Measurements from ENCODE around the gene POLE.

The POLE gene, protein sequence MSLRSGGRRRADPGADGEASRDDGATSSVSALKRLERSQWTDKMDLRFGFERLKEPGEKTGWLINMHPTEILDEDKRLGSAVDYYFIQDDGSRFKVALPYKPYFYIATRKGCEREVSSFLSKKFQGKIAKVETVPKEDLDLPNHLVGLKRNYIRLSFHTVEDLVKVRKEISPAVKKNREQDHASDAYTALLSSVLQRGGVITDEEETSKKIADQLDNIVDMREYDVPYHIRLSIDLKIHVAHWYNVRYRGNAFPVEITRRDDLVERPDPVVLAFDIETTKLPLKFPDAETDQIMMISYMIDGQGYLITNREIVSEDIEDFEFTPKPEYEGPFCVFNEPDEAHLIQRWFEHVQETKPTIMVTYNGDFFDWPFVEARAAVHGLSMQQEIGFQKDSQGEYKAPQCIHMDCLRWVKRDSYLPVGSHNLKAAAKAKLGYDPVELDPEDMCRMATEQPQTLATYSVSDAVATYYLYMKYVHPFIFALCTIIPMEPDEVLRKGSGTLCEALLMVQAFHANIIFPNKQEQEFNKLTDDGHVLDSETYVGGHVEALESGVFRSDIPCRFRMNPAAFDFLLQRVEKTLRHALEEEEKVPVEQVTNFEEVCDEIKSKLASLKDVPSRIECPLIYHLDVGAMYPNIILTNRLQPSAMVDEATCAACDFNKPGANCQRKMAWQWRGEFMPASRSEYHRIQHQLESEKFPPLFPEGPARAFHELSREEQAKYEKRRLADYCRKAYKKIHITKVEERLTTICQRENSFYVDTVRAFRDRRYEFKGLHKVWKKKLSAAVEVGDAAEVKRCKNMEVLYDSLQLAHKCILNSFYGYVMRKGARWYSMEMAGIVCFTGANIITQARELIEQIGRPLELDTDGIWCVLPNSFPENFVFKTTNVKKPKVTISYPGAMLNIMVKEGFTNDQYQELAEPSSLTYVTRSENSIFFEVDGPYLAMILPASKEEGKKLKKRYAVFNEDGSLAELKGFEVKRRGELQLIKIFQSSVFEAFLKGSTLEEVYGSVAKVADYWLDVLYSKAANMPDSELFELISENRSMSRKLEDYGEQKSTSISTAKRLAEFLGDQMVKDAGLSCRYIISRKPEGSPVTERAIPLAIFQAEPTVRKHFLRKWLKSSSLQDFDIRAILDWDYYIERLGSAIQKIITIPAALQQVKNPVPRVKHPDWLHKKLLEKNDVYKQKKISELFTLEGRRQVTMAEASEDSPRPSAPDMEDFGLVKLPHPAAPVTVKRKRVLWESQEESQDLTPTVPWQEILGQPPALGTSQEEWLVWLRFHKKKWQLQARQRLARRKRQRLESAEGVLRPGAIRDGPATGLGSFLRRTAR (N-terminal part only)

DNA sequence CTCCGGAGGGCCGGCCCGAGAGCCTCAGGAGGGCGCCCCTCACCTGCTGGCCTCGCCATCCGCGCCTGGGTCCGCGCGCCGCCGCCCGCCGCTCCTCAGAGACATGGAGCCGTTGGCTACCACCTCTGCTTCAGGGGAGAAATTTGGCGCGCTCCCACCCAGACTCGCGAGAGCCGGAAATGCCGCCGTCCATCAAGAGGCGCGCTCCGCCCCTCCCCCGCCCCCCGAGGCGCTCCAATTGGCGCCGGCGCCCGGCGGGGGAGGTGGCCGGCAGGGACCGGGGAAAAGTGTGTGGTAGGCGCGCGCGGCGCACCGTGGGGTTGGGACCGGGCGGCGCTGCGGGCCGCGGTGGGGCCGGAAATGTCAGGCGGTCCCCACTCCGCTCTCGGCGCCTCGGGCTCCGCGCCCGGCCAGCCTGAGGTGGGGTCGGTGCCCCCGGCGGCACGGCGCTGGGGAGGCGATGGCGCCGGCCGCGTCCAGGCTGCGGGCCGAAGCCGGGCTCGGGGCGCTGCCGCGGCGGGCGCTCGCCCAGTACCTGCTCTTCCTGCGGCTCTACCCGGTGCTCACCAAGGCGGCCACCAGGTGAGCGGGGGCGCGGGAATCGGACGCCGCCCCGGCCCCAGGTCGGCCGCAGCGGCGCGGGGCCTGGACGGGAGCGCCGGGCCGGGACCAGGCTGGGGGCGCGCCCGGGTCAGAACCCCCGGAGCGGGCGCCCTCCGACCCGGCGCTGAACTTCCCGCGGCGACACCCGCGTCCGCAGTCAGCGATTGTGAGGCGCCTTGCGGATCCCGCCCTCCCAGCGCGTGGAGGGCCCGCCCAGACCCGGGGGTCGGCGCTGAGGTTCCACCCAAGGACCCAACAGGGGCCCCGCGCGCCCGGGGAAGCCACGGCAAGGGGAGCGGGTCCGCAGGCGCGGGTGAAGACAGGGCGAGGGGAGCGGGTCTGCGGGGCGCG, at the start of gene POLE, which contains the start of gene PXMP2:
TSS of gene POLE (minus strand) at position 132 of the 954 bp plus-strand sequence. CDS start at position 105, 27 bp downstream.
TSS of gene PXMP2 (plus strand) at position 377 of the 954 bp plus-strand sequence. CDS start at position 461, 84 bp downstream.
- in situ Hi-C loops (cut with HindIII; ENCODE audit: low pct_ligation_motif_present, low pct_unique_long_range_greater_than_20kb, low sequenced_read_pairs) = no loop called here
- DNase-seq = peak; percentile 99

DNA sequence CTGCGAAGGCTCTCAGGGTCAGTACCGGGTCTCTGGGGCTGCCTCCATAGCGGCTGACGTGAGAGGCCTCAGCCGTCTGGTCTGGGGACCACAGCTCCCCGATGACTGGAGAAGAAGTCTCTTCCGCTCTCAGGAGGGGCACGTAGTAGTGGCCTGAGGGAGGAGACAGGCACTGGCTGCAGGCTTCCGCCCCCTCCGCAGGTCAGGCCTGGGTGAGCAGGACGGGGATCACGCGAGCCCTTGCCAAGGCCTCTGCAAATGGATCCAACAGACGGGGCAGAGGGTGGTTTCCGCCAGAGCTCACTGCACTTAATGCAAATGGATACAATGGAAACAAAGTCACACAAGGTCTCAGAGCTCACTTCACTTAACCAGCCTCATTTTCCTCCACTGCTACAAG, 49.8 kb upstream of the POLE start:
- DNase-seq = no peak
- in situ Hi-C loops (cut with HindIII; ENCODE audit: low pct_ligation_motif_present, low pct_unique_long_range_greater_than_20kb, low sequenced_read_pairs) = no loop called here

DNA sequence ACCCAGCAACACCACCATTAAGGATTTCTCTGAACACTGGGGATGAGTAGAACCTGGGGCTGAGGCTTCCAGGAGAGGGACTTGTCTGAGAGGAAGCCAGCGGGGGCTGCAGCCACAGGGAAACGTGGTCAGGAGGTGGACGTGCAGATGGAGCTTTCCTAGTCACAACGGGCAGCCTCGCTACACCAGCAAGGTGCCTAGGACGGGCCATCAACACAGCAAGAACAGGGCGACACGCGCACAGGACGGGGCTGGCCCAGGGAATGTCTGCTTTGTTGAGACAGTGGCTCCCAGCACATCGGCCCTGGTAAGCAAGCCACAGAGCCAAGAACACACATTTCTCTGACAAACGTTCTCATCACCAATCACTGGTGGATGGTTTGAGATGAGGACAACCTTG, 49.2 kb upstream of the POLE start:
- DNase-seq = no peak
- in situ Hi-C loops (cut with HindIII; ENCODE audit: low pct_ligation_motif_present, low pct_unique_long_range_greater_than_20kb, low sequenced_read_pairs) = no loop called here

DNA sequence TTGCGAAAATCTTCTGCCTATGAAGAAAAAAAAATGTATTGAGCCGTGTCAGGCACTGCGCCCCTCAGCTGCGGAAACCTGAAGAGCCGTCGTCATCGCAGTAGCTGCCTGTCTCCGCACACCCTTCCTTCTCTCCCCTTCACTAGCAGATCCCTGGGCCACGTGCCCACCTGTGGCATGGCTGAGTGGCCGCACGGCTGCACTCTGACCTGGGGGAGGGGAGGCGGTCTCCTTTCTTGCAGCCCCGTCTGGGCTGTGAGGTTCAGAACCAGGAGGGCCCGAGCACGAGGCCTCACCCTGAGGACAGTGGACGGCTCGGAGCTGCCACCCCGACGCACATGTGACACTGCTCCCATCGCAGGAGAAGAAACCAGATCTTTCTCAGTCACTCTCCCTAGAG, 48.4 kb upstream of the POLE start:
- DNase-seq = no peak
- in situ Hi-C loops (cut with HindIII; ENCODE audit: low pct_ligation_motif_present, low pct_unique_long_range_greater_than_20kb, low sequenced_read_pairs) = no loop called here

DNA sequence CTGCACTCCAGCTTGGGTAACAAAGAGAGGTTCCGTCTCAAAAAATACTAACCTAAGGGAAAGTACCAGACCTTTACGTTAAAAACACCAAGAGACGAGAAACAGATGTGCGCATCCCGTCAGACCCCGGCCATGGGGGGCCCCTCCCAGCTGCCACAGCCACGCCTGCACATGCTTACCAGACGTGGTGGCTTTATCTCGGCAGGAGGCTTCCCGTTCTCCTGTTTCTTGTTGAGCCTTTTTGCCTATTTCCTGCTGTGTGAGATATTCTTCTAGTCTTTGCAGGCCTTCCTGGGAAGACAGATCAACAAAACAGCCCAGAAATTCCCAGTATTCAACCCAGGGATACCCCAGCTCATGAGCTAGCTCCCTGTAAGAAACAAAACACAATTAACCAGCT, 47.1 kb upstream of the POLE start:
- DNase-seq = no peak
- in situ Hi-C loops (cut with HindIII; ENCODE audit: low pct_ligation_motif_present, low pct_unique_long_range_greater_than_20kb, low sequenced_read_pairs) = no loop called here

DNA sequence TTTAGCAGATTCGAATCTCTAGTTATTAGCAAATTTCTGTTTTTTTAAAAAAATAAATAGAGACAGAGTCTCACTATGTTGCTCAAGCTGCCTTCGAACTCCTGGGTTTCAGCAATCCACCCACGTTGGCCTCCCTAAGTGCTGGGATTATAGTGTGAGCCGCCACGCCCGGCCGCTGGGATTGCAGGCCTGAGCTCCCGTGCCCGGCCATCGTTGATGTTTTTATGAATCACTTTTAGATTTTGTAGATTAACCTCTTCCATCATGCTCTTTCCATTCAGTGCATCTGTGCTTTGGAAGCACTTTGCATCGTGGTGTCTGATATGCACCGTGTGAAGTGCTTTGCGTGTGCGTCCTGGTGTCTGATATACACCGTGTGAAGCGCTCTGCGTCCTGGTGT, 44.4 kb upstream of the POLE start:
- in situ Hi-C loops (cut with HindIII; ENCODE audit: low pct_ligation_motif_present, low pct_unique_long_range_greater_than_20kb, low sequenced_read_pairs) = no loop called here
- DNase-seq = no peak

DNA sequence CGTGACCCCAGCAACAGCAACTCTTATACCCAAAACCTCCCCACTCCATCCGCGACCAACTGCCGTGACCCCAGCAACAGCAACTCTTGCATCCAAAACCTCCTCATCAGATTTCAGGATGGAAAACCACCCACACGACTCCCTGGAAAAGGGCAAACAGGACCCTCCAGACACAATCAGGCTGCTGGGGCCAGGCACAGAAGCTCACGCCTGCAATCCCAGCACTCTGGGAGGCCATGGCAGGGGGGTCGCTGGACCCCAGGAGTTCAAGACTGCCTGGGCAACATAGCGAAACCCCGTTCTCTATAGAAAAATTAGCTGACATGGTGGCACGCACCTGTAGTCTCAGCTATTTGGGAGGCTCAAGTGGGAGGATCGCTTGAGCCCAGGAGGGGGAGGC, 43.2 kb upstream of the POLE start:
- DNase-seq = no peak
- in situ Hi-C loops (cut with HindIII; ENCODE audit: low pct_ligation_motif_present, low pct_unique_long_range_greater_than_20kb, low sequenced_read_pairs) = no loop called here

DNA sequence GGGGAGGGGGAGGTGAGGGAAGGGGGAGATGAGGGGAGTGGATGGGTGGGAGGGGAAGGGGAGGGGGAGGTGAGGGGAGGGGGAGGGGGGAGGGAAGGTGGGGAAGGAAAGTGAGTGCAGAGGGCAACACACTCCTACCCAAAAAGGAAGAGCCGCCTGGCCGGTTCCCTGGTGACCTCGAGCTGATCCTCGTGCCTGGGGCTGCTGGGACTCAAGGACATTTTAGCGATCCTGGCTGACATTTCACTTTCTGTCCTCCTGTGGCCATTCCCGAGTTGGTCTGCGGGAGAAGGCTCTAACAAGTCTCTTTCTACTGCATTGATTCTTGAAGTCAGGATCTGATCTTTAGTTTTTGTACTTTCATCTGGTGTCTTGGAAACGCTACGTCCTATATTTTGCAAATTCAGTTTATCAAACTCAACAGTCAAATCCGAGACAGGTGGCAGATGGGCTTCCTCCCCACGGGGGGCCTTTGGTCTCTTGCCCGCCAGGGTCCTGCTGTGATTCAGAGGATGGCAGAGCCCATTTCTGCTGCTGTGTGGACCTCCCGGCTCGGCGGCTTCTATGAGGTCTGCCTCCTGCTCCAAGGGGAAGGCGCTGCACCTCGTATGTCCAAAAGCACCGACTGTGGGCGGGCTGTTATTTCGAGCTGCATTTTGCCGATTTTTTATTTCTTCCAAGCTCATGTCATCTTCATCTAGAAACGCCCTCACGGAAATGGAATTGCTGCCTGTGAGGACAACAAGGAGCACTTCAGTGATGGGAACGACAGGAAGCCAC, 42.6 kb upstream of the POLE start:
- DNase-seq = peak; percentile 35

DNA sequence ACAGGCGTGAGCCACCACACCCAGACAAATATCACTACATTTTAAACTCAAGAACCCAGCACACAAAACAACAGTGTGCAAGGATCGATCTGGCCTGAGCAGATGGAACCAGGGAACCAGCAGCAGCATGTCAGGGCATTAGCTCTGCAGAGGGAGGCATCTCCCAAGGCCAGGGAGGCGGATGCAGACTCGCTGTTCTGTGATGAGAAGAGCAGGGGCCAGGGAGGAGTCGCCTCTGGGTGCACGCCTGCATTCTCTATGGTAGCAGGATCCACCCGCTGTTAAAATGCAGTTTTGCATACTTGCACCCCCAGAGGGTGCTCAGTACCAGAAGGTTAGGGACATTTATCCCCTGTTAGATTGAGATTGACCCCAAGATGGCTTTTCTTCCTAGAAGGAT, 41.4 kb upstream of the POLE start:
- in situ Hi-C loops (cut with HindIII; ENCODE audit: low pct_ligation_motif_present, low pct_unique_long_range_greater_than_20kb, low sequenced_read_pairs) = no loop called here
- no peak for DNase-seq

More for the DNA sequence above, 42.6 kb upstream of the POLE start:
- in situ Hi-C loops (cut with HindIII; ENCODE audit: low pct_ligation_motif_present, low pct_unique_long_range_greater_than_20kb, low sequenced_read_pairs) = no loop called here

DNA sequence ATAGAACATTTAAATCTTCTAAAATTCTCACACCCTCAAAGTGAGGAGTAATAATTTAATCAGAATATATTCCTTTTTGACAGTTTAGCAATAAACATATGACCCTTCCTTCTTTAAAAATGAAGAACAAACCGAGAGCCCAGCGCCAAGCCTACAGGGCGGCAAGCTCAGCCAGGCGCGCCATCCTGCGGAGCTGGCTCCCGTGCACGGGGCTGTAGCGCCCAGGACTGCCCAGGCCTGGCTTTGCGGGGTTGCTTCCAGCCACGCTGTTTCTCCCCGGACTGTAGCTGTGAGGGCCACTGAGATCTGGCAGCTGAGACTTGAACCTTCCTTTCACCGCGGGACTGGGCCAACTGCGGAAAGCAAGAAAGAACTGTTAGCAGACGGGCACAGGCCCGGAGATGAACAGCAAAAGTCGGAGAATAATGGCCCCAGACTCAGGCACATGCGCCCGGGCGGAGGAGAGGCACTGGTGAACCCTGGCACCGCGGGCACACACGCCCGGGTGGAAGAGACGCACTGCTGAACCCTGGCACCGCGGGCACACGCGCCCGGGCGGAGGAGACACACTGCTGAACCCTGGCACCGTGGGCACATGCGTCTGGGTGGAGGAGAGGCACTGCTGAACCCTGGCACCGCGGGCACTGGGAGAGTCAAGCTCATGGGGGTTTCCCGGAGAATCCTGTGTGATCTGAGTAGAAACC, 40.1 kb upstream of the POLE start:
- in situ Hi-C loops (cut with HindIII; ENCODE audit: low pct_ligation_motif_present, low pct_unique_long_range_greater_than_20kb, low sequenced_read_pairs) = no loop called here
- no peak for DNase-seq

DNA sequence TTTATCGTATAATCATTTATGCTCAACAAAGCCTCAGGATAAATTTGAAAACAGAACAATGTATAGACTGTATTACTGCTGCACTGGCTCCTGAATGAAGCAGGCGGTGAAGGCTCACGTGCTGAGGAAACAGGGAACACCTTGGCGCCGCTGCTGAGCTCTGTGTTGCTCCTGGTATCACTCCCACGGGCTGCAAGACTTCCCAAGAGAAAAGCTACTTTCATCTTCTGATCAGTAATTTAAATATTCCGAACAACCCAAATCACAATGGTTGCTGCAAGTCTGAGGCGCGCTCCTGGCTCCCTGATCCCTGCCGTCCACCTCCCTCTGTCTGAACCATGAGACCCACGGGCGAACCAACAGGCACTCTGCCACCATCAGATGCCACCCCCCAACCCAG, 39.2 kb upstream of the POLE start:
- in situ Hi-C loops (cut with HindIII; ENCODE audit: low pct_ligation_motif_present, low pct_unique_long_range_greater_than_20kb, low sequenced_read_pairs) = no loop called here
- DNase-seq = no peak

DNA sequence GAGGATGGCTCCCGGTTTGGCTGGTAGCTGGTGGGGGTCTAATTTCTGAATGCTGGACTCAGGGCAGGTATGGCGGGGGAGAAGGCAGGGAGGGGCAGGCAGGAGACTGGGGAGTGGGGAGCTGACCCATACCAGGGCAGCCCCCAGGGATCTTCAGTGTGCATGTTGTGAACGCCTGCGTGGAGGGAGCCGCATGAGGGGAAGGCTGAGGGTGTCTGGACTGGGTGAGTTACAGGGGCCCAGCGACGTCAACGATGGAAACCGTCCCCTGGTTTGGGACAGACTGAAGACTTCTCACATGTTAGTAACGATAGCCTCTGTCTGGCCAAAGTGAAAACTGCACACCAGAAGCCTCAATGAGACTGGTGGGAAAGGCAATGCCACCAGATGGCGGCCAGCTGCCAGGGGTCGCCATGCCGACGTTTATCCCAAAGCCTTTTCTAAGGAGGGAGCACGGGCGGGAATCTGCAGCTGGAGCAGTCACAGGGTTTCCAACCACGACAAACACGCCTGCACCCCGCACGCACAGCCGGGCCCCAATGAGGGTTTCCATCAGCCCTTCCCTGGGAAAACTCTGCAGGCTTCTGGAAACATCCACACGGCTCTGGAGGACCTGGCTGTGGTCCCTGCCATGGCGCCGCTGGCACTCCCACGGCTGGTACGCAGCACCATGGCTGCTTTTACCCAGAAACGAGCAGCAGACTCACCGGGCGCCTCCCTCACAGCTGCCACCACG, 37.5 kb upstream of the POLE start:
- DNase-seq = no peak
- in situ Hi-C loops (cut with HindIII; ENCODE audit: low pct_ligation_motif_present, low pct_unique_long_range_greater_than_20kb, low sequenced_read_pairs) = no loop called here

DNA sequence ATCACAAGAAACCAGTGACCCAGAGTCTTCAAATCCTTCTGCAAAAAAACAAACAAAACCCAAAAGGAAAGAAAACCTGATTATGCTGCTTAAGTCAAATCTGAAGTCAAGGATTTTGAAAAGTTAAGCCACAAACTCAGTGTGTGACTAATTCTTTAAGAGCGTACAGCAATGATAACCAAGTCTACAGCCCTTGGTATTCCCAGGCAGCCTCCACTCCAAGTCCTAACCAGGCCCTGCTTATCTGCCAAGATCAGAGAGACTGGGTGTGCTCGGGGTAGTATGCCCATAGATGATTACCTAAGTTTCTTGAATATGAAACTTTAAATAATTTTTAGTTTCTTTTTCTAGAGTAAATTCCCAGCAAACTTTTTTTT, 36.6 kb upstream of the POLE start:
- DNase-seq = no peak
- in situ Hi-C loops (cut with HindIII; ENCODE audit: low pct_ligation_motif_present, low pct_unique_long_range_greater_than_20kb, low sequenced_read_pairs) = no loop called here

DNA sequence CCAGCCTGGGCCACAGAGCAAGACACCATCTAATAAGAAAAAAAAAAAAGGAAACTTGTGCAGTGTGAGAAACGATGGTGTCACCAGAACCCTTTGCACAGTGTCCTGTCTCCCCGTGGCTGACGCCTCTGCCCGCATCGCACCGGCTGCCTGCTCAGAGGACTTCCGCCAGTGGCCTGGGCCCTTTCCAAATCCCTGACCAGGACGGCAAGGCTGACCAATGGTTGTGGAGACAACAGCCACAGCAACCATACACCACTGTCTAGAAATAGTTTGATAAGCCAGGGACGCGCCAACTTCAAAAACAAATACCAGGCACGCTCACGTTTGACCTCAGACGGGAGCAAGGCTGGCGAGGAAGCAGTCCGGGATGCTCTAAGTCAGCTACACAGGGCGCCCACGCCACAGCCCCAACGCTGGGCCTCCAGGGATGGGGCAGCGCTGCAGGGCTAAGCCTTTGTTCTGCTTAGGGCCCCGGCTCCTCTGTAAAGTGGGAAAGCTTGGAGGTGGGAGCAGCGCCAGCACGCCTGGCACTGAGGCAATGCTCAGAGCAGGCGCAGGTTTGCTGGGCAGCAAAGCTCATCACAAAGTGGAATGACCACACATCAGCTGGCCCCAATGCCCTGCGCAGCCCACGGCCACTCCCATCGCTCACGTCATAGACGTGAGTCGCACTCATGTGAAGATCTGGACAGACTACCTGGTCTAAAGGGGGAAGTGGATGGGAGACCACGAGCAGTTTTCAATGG, 36.0 kb upstream of the POLE start:
- no peak for DNase-seq
- in situ Hi-C loops (cut with HindIII; ENCODE audit: low pct_ligation_motif_present, low pct_unique_long_range_greater_than_20kb, low sequenced_read_pairs) = no loop called here

DNA sequence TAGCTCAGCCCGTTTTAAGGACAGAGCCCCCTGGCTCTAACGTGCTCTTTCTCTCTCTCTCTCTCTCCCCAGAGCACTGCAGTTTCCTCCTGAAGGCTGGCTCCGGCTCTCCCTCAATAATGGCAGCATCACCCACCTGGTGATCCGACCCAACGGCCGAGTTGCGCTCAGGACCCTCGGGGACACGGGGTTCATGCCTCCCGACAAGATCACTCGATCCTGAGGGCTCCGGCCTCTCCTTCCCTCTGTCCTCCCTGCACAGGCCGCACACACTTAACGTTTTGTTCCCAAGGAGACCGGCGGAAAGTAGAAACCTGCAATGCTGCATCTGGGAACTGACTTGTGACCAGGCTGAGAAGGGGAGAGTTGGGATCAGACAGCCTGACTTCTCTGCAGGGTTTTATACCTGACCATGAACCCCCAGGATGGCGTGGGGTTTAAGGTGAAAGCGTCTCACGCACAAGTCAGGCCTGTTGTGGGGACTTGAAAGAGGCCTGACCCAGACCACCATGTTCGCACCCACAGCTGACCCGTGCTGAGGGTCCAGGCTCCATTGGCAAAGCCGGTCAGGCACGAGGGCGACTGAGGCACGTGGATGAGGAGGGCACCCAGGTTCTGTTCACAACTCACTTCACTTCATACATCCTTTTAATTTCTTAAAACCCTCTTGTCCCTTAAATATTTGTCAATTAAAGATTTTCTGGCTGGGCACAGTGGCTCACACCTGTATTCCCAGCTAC, 33.6 kb upstream of the POLE start:
- DNase-seq = no peak
- in situ Hi-C loops (cut with HindIII; ENCODE audit: low pct_ligation_motif_present, low pct_unique_long_range_greater_than_20kb, low sequenced_read_pairs) = no loop called here

Data from ACHN (cell line).